IgD-negative memory B cell (primary cell): ENCODE data around the gene PCDHGB7. TPM values are rescaled to one million over a fixed set of nuclear protein-coding genes. Genes with fewer than 3 reads are reported as not detected.
"Not testable (repeated sequence)": the region's sequence is repeated elsewhere in the genome, so short reads cannot be mapped to it uniquely, and the experiment has no call there.

Experiments used
- H3K27ac Mint-ChIP-seq, 3 donors: one replicate each; pipeline ENCODE4 v1.8.0; 2020 to 2022; ENCODE audit warnings: mild to moderate bottlenecking in 3 of 3, mixed read lengths in 3 of 3, moderate library complexity in 1 of 3
- H3K27me3 Mint-ChIP-seq: one replicate; pipeline ENCODE4 v1.8.0; 2021; ENCODE audit warnings: mixed read lengths
- H3K36me3 Mint-ChIP-seq: one replicate; pipeline ENCODE4 v1.8.0; 2020; ENCODE audit warnings: mild to moderate bottlenecking, mixed read lengths
- H3K4me1 Mint-ChIP-seq, 3 donors: one replicate each; pipeline ENCODE4 v1.8.0; 2020 to 2022; ENCODE audit warnings: mixed read lengths in 3 of 3, mild to moderate bottlenecking in 1 of 3
- H3K4me3 Mint-ChIP-seq, 4 donors: one replicate each; pipeline ENCODE4 v1.8.0; 2020 to 2022; ENCODE audit warnings: mild to moderate bottlenecking in 4 of 4, mixed read lengths in 4 of 4, moderate library complexity in 3 of 4
- H3K9me3 Mint-ChIP-seq, 3 donors: one replicate each; pipeline ENCODE4 v1.8.0; 2020 to 2021; ENCODE audit warnings: mixed read lengths in 3 of 3, mild to moderate bottlenecking in 1 of 3
- polyA plus RNA-seq: library from polyadenylated mRNA; unstranded; fragments of 300-500 nt; fragmentation: Illumina TruSeq; gene quantifications from one replicate; pipeline ENCODE4 v1.2.3, GENCODE V29; 2021

PCDHGB7 gene
- polyA plus RNA-seq, 1 donor from 2014 or later = 0.21 TPM

DNA sequence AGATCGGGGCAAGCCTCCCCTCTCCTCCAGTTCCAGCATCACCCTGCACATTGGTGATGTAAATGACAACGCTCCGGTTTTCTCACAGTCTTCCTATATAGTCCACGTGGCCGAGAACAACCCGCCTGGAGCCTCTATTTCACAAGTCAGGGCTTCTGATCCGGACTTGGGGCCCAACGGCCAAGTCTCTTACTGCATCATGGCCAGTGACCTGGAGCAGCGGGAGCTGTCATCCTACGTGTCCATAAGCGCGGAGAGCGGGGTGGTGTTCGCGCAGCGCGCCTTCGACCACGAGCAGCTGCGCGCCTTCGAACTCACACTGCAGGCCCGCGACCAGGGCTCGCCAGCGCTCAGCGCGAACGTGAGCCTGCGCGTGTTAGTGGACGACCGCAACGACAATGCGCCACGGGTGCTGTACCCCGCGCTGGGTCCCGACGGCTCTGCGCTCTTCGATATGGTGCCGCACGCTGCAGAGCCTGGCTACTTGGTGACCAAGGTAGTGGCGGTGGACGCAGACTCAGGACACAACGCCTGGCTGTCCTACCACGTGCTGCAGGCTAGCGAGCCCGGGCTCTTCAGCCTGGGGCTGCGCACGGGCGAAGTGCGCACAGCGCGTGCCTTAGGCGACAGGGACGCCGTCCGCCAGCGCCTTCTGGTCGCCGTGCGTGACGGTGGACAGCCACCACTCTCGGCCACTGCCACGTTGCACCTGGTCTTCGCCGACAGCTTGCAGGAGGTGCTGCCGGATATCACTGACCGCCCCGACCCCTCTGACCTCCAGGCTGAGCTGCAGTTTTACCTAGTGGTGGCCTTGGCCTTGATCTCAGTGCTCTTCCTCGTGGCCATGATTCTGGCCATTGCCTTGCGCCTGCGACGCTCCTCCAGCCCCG, 28.1 kb upstream of the PCDHGB7 start:
- Mint-ChIP-seq H3K27me3 (peaks cover 32% of the 10 kb centered on the region), H3K4me3 (peak overlapping the region in 1 of 4 donors; percentile 84), H3K9me3 (peaks cover 10 to 41% (median 13%) of the 10 kb centered on the region in 3 donors), H3K4me1 (peaks cover 0 to 4% (median 2%) of the 10 kb centered on the region in 3 donors), H3K36me3 (peaks cover 3% of the 10 kb centered on the region), H3K27ac (peak overlapping the region in 2 of 3 donors; percentile 16 to 57)

GRCh38 chr5:141392429-141393198, 24.9 kb upstream of the PCDHGB7 start, which contains the start of gene PCDHGA8:
TSS of gene PCDHGA8 (plus strand) at chr5:141392633. CDS start at chr5:141392814, 181 bp downstream.
- no peak within 1 kb of the TSS for H3K4me3 Mint-ChIP-seq
- peaks cover 10 to 27% (median 22%) of the 10 kb centered on the region in 3 donors for H3K9me3 Mint-ChIP-seq
- peak within 1 kb of the TSS in 2 of 3 donors; percentile 53 to 76 for H3K27ac Mint-ChIP-seq
- H3K36me3 Mint-ChIP-seq = peaks cover 3% of the 10 kb centered on the region
- peaks cover 0 to 4% (median 2%) of the 10 kb centered on the region in 3 donors for H3K4me1 Mint-ChIP-seq
- peaks cover 32% of the 10 kb centered on the region for H3K27me3 Mint-ChIP-seq

- Mint-ChIP-seq H3K27ac (peak overlapping the region in 1 of 3 donors; percentile 62), H3K4me3 (no peak overlapping the region), H3K9me3 (peaks cover 10 to 26% (median 22%) of the 10 kb centered on the region in 3 donors), H3K4me1 (peaks cover 0 to 4% (median 2%) of the 10 kb centered on the region in 3 donors), H3K27me3 (peaks cover 32% of the 10 kb centered on the region), H3K36me3 (peaks cover 3% of the 10 kb centered on the region)
These were observed 24.2 kb upstream of the PCDHGB7 start for GRCh38 chr5:141393267-141393666.

DNA sequence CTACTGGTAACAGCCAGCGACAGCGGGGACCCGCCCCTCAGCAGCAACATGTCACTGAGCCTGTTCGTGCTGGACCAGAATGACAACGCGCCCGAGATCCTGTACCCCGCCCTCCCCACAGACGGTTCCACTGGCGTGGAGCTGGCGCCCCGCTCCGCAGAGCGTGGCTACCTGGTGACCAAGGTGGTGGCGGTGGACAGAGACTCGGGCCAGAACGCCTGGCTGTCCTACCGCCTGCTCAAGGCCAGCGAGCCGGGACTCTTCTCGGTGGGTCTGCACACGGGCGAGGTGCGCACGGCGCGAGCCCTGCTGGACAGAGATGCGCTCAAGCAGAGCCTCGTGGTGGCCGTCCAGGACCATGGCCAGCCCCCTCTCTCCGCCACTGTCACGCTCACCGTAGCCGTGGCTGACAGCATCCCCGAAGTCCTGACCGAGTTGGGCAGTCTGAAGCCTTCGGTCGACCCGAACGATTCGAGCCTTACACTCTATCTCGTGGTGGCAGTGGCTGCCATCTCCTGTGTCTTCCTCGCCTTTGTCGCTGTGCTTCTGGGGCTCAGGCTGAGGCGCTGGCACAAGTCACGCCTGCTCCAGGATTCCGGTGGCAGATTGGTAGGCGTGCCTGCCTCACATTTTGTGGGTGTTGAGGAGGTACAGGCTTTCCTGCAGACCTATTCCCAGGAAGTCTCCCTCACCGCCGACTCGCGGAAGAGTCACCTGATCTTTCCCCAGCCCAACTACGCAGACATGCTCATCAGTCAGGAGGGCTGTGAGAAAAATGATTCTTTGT, 22.9 kb upstream of the PCDHGB7 start:
- Mint-ChIP-seq H3K9me3 (peaks cover 9 to 29% (median 24%) of the 10 kb centered on the region in 3 donors), H3K27me3 (peaks cover 36% of the 10 kb centered on the region), H3K27ac (peak overlapping the region in 1 of 3 donors; percentile 83), H3K4me3 (peak overlapping the region in 1 of 4 donors; percentile 17)
- H3K36me3 Mint-ChIP-seq, H3K4me1 Mint-ChIP-seq: not testable (repeated sequence)

DNA sequence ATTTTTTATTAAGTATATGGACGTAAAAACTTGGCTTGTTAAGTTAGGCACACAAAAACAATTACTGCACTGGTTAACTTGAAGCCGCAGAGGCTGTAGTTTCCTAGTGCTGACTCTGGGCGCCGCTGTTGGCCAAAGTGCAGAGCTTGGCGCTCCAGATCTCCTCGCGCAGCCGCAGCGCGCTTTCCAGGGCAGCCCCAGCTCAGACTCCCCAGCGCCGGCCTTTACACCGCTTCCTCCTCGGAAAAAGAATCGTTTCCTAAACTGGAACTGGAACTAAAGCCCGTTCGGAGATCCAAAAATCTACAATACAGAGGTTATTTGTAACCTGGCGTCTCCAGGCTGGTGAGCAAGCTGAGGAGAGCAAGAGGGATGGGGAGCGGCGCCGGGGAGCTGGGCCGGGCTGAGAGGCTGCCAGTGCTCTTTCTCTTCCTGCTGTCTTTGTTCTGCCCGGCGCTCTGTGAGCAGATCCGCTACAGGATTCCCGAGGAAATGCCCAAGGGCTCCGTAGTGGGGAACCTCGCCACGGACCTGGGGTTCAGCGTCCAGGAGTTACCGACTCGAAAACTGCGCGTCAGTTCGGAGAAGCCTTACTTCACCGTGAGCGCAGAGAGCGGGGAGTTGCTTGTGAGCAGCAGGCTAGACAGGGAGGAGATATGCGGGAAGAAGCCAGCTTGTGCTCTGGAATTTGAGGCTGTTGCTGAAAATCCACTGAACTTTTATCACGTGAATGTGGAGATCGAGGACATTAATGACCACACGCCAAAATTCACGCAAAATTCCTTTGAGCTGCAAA, 19.5 kb upstream of the PCDHGB7 start, which contains the start of gene PCDHGB5:
TSS of gene PCDHGB5 (plus strand) at position 192 of the 796 bp plus-strand sequence. CDS start at position 373, 181 bp downstream.
- not testable (repeated sequence) for H3K36me3 Mint-ChIP-seq, H3K4me1 Mint-ChIP-seq
- H3K4me3 Mint-ChIP-seq = peak within 1 kb of the TSS; percentile 73 to 84 (median 80)
- H3K9me3 Mint-ChIP-seq = peaks cover 6 to 37% (median 19%) of the 10 kb centered on the region in 3 donors
- H3K27me3 Mint-ChIP-seq = peaks cover 36% of the 10 kb centered on the region
- peak within 1 kb of the TSS in 2 of 3 donors; percentile 46 to 67 for H3K27ac Mint-ChIP-seq

- Mint-ChIP-seq H3K27ac (peak overlapping the region in 2 of 3 donors; percentile 46 to 51), H3K36me3 (peaks cover 4% of the 10 kb centered on the region), H3K9me3 (peaks cover 5 to 35% (median 19%) of the 10 kb centered on the region in 3 donors), H3K27me3 (peaks cover 42% of the 10 kb centered on the region), H3K4me3 (peak overlapping the region in 2 of 4 donors; percentile 8 to 81), H3K4me1 (peaks cover 0 to 3% (median 3%) of the 10 kb centered on the region in 3 donors)
These were observed 18.9 kb upstream of the PCDHGB7 start for GRCh38 chr5:141398608-141399007.

DNA sequence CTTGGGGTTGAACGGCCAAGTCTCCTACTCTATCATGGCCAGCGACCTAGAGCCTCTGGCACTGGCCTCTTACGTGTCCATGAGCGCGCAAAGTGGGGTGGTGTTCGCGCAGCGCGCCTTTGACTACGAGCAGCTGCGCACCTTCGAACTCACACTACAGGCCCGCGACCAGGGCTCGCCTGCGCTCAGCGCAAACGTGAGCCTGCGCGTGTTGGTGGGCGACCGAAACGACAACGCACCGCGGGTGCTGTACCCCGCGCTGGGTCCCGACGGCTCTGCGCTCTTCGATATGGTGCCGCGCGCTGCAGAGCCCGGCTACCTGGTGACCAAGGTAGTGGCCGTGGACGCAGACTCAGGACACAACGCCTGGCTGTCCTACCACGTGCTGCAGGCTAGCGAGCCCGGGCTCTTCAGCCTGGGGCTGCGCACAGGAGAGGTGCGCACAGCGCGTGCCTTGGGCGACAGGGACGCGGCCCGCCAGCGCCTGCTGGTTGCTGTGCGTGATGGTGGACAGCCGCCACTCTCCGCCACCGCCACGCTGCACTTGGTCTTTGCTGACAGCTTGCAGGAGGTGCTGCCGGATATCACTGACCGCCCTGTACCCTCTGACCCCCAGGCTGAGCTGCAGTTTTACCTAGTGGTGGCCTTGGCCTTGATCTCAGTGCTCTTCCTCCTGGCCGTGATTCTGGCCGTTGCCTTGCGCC, 17.8 kb upstream of the PCDHGB7 start:
- H3K4me3 Mint-ChIP-seq = peak overlapping the region in 3 of 4 donors; percentile 2 to 75 (median 38)
- peaks cover 4% of the 10 kb centered on the region for H3K36me3 Mint-ChIP-seq
- H3K27me3 Mint-ChIP-seq = peaks cover 46% of the 10 kb centered on the region
- H3K4me1 Mint-ChIP-seq = peaks cover 0 to 3% (median 3%) of the 10 kb centered on the region in 3 donors
- peak overlapping the region in 2 of 3 donors; percentile 51 to 87 for H3K27ac Mint-ChIP-seq
- peaks cover 4 to 40% (median 21%) of the 10 kb centered on the region in 3 donors for H3K9me3 Mint-ChIP-seq

DNA sequence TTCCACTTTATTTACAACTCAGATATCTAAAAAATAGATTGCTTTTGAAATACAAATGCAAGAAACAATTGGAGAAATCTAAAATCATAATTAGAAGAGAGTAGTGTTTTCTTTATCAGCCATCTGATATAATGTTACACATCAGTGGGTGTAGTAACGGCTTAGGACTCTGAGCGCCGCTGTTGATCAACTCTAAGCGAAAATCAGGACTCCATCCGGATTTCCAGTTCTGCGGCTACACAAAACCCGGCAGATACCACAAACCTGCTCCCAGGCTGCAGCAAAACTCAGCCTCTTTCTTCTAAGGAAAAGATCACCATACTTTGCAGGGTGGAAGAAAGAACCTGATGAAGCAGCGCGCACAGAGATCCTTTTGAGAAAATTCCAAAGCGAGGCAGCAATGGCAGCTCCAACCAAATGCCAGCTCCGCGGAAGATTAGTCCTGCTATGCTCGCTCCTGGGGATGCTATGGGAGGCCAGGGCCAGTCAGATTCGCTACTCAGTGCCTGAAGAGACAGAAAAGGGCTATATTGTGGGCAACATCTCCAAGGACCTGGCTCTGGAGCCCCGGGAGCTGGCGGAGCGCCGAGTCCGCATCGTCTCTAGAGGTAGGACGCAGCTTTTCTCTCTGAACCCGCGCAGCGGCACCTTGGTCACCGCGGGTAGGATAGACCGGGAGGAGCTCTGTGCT, 14.8 kb upstream of the PCDHGB7 start, which contains the start of gene PCDHGA9:
TSS of gene PCDHGA9 (plus strand) at position 226 of the 691 bp plus-strand sequence. CDS start at position 401, 175 bp downstream.
- Mint-ChIP-seq H3K27me3 (peaks cover 53% of the 10 kb centered on the region), H3K9me3 (peaks cover 7 to 32% (median 21%) of the 10 kb centered on the region in 3 donors), H3K4me3 (peak within 1 kb of the TSS; percentile 23 to 93 (median 75)), H3K4me1 (peaks cover 0 to 3% (median 3%) of the 10 kb centered on the region in 3 donors), H3K36me3 (peaks cover 4% of the 10 kb centered on the region), H3K27ac (peak within 1 kb of the TSS; percentile 34 to 76 (median 74))

DNA sequence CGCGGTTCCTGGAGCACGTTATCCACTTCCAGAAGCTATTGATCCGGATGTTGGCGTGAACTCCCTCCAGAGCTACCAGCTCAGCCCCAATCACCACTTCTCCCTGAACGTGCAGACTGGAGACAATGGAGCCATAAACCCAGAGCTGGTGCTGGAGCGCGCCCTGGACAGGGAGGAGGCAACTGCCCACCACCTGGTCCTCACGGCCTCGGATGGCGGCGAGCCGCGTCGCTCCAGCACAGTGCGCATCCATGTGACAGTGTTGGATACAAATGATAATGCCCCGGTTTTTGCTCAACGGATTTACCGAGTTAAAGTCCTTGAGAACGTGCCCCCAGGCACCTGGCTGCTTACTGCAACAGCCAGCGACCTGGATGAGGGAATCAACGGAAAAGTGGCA, 14.1 kb upstream of the PCDHGB7 start:
- Mint-ChIP-seq H3K4me1 (peaks cover 0 to 3% (median 3%) of the 10 kb centered on the region in 3 donors), H3K4me3 (peak overlapping the region in 2 of 4 donors; percentile 39 to 78), H3K9me3 (peaks cover 7 to 36% (median 21%) of the 10 kb centered on the region in 3 donors), H3K36me3 (peaks cover 4% of the 10 kb centered on the region), H3K27me3 (peaks cover 58% of the 10 kb centered on the region), H3K27ac (peak overlapping the region in 1 of 3 donors; percentile 74)

DNA sequence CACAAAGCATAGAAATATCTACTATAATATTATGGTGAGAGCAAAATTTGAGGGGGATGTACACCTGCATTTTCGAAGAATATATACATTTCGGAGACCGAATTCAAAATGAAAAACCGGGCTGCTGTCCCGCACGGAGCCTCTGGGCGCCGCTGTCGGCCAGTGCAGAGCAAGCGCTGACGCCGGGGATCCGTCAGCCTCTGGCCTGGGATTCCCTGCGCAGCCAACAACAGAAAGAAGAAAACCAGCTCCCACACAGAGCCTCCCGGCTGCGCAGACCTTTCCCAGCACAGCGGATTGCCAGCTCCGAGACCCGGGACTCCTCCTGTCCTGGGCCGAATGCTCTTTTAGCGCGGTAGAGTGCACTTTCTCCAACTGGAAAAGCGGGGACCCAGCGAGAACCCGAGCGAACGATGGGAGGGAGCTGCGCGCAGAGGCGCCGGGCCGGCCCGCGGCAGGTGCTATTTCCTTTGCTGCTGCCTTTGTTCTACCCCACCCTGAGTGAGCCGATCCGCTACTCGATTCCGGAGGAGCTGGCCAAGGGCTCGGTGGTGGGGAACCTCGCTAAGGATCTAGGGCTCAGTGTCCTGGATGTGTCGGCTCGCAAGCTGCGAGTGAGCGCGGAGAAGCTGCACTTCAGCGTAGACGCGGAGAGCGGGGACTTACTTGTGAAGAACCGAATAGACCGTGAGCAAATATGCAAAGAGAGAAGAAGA, 9.5 kb upstream of the PCDHGB7 start, which contains the start of gene PCDHGB6:
TSS of gene PCDHGB6 (plus strand) at position 232 of the 716 bp plus-strand sequence. CDS start at position 414, 182 bp downstream.
- not testable (repeated sequence) for H3K4me1 Mint-ChIP-seq, H3K36me3 Mint-ChIP-seq
- Mint-ChIP-seq H3K9me3 (peaks cover 6 to 33% (median 19%) of the 10 kb centered on the region in 3 donors), H3K27ac (peak within 1 kb of the TSS; percentile 73 to 86 (median 76)), H3K4me3 (peak within 1 kb of the TSS; percentile 59 to 93 (median 78)), H3K27me3 (peaks cover 55% of the 10 kb centered on the region)

GRCh38 chr5:141409598-141410306, 7.7 kb upstream of the PCDHGB7 start:
- Mint-ChIP-seq H3K36me3 (peaks cover 6% of the 10 kb centered on the region), H3K9me3 (peaks cover 9 to 34% (median 10%) of the 10 kb centered on the region in 3 donors), H3K4me1 (peaks cover 7 to 13% (median 7%) of the 10 kb centered on the region in 3 donors), H3K27me3 (peaks cover 58% of the 10 kb centered on the region), H3K27ac (peak overlapping the region in 2 of 3 donors; percentile 69 to 76), H3K4me3 (no peak overlapping the region)
